BLaER1 (cell line): ENCODE data around the gene GTF3A.
A peak's percentile ranks its signal among the peaks of the same experiment; 100 is the strongest.

ENCODE experiments used
- H3K27ac ChIP-seq: shearing (Covaris generic); formaldehyde crosslinking; 2 replicates; pipeline ENCODE4 v1.8.1; 2022
- H3K27me3 ChIP-seq: shearing (Covaris generic); formaldehyde crosslinking; 2 replicates; pipeline ENCODE4 v1.8.1; 2022
- H3K36me3 ChIP-seq: shearing (Covaris generic); formaldehyde crosslinking; 2 replicates; pipeline ENCODE4 v1.8.1; 2022
- H3K4me1 ChIP-seq: shearing (Covaris generic); formaldehyde crosslinking; 2 replicates; pipeline ENCODE4 v1.8.1; 2022
- H3K4me2 ChIP-seq: shearing (Covaris generic); formaldehyde crosslinking; 2 replicates; pipeline ENCODE4 v1.8.1; 2022
- H3K4me3 ChIP-seq: shearing (Covaris generic); formaldehyde crosslinking; 2 replicates; pipeline ENCODE4 v1.8.1; 2022
- H3K9ac ChIP-seq: shearing (Covaris generic); formaldehyde crosslinking; 2 replicates; pipeline ENCODE4 v1.8.1; 2022
- H3K9me3 ChIP-seq: shearing (Covaris generic); formaldehyde crosslinking; 2 replicates; pipeline ENCODE4 v1.8.1; 2022
- H4K20me1 ChIP-seq: shearing (Covaris generic); formaldehyde crosslinking; 2 replicates; pipeline ENCODE4 v1.8.1; 2022
- Cebpa-rat ChIP-seq: shearing (Covaris generic); IDR thresholded peaks from 2 replicates; pipeline ENCODE4 v1.8.1; 2022

Gene GTF3A

DNA sequence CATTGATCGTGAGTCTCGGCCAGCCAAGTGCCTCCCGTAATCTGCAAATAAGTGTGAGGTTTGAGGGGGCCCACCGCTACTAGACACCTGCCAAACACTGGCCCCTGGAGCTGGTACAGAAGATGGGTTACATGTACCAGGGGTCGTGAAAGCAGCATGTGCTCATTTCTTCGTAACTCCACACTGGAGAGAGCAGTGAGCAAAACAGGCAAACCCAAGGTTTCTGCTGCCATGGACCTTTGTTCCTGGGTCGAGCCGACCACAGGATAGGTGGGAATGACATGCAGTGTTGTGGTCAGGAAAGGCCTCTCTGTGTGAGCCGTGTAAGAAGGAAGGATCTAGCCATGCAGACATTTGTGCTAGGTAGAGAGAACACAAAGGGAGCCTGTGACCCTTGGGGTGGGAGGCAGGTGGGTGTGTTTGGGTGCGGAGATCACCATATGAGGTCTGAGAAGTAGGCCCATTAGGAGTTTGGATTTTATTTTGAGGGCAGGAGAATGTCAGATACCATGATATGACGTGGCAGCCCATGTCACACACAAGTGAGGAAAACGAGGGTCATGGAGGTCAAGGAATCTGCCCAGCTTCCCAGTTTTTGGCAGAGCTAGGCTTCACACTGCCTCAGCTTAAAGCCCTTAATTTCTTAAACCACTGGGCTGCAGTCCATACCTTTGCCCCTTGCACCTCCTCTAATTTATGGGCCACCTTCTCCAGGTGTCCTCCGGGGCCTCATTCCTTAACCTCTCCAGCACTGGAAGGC, 919 bp downstream of the GTF3A start:
- Histone ChIP-seq H3K36me3 (peaks cover 34% of the 10 kb centered on the region), H3K9ac (peak overlapping the region; percentile 79), H3K4me1 (peaks cover 49% of the 10 kb centered on the region), H4K20me1 (peaks cover 30% of the 10 kb centered on the region), H3K9me3 (no peaks in the 10 kb centered on the region), H3K4me2 (peak overlapping the region; percentile 97), H3K27ac (peak overlapping the region; percentile 92), H3K4me3 (peak overlapping the region; percentile 75), H3K27me3 (no peaks in the 10 kb centered on the region)
- no peak for TF ChIP-seq Cebpa-rat

DNA sequence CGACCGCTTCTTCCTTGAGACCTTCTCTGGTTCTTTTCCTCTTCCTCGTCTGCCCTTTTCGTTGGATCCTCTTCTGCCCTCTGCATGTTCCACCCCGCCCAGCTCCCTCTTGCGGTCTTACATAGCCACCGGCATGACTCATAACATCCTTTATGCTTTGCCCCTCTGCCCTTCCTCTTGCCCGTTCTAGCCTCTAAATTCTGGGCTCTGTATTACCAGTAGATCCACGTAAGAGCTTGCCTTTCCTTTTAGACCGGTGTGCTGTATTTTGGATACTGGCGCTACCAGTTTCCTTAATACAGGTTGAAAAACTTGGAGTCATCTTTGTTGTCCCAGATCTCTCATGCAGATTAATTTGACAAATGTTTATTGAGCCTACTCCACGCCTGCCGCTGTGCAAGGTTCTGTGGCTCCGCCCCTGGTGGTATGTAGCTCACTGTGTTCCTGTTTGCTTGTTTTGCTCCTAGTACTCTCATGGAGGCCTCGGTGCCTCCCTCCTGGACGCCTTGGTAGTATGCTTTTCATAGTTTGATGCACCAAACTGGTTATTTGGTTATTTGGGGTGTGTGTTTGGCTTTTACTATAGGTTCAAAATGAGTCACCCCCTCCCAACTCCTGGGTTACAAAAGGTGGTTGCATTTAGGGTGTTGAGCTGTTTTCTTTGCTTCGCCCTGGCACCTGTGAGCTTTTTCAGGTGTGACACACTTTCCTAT, 1.7 kb downstream of the GTF3A start:
- peaks cover 30% of the 10 kb centered on the region for H4K20me1 ChIP-seq
- no peak for TF ChIP-seq Cebpa-rat
- H3K9ac ChIP-seq = peak overlapping the region; percentile 79
- H3K27me3 ChIP-seq = no peaks in the 10 kb centered on the region
- peaks cover 49% of the 10 kb centered on the region for H3K4me1 ChIP-seq
- no peaks in the 10 kb centered on the region for H3K9me3 ChIP-seq
- peak overlapping the region; percentile 97 for H3K4me2 ChIP-seq
- H3K36me3 ChIP-seq = peaks cover 42% of the 10 kb centered on the region
- H3K27ac ChIP-seq = peak overlapping the region; percentile 92
- peak overlapping the region; percentile 75 for H3K4me3 ChIP-seq

- Histone ChIP-seq H3K9me3 (no peaks in the 10 kb centered on the region), H3K4me3 (peak overlapping the region; percentile 75), H3K9ac (no peak overlapping the region), H3K36me3 (peaks cover 57% of the 10 kb centered on the region), H3K4me1 (peaks cover 49% of the 10 kb centered on the region), H4K20me1 (peaks cover 41% of the 10 kb centered on the region), H3K27ac (no peak overlapping the region), H3K27me3 (no peaks in the 10 kb centered on the region), H3K4me2 (peak overlapping the region; percentile 97)
- TF ChIP-seq Cebpa-rat = no peak
These were observed 3.2 kb downstream of the GTF3A start for GRCh38 chr13:27427641-27428040.

DNA sequence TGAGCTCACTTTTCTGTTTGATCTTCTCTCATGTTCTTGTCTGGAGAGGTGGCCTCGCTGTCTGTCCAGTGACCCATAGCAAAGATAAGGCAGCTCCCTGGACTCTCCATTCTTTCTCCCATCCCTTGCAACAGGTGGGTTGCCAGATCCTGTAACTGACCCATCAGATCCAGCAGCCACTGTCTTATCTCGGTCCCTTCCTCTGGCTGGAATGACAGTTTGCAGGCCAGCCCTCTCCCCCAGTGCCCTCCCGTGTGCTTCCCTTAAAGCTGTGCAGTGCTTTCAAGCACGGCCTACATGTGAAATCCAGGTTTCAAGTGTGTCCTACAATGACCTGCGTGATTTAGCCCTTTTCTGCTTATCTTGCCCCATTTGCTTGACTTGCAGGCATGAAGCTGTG, 3.7 kb downstream of the GTF3A start:
- no peaks in the 10 kb centered on the region for H3K9me3 ChIP-seq
- no peak overlapping the region for H3K4me2 ChIP-seq
- H3K4me3 ChIP-seq = no peak overlapping the region
- H3K36me3 ChIP-seq = peaks cover 62% of the 10 kb centered on the region
- H4K20me1 ChIP-seq = peaks cover 43% of the 10 kb centered on the region
- no peak for TF ChIP-seq Cebpa-rat
- no peaks in the 10 kb centered on the region for H3K27me3 ChIP-seq
- no peak overlapping the region for H3K27ac ChIP-seq
- H3K4me1 ChIP-seq = peaks cover 49% of the 10 kb centered on the region
- H3K9ac ChIP-seq = no peak overlapping the region

- Histone ChIP-seq H3K36me3 (peaks cover 95% of the 10 kb centered on the region), H3K4me1 (peaks cover 18% of the 10 kb centered on the region), H3K4me3 (no peak overlapping the region), H3K4me2 (no peak overlapping the region), H3K27ac (no peak overlapping the region), H4K20me1 (peaks cover 43% of the 10 kb centered on the region), H3K9me3 (no peaks in the 10 kb centered on the region), H3K9ac (no peak overlapping the region), H3K27me3 (no peaks in the 10 kb centered on the region)
- TF ChIP-seq Cebpa-rat = no peak
These were observed 7.8 kb downstream of the GTF3A start for GRCh38 chr13:27432180-27432579.

- peaks cover 13% of the 10 kb centered on the region for H3K4me1 ChIP-seq
- no peaks in the 10 kb centered on the region for H3K9me3 ChIP-seq
- H3K9ac ChIP-seq = no peak overlapping the region
- no peaks in the 10 kb centered on the region for H3K27me3 ChIP-seq
- H3K4me2 ChIP-seq = no peak overlapping the region
- H3K27ac ChIP-seq = no peak overlapping the region
- no peak overlapping the region for H3K4me3 ChIP-seq
- H4K20me1 ChIP-seq = peaks cover 37% of the 10 kb centered on the region
- H3K36me3 ChIP-seq = peaks cover 95% of the 10 kb centered on the region
- no peak for TF ChIP-seq Cebpa-rat
These were observed 8.3 kb downstream of the GTF3A start for GRCh38 chr13:27432611-27433210.

- Histone ChIP-seq H3K4me2 (no peak overlapping the region), H3K4me1 (peaks cover 42% of the 10 kb centered on the region), H3K9me3 (no peaks in the 10 kb centered on the region)
These were observed 12.7 kb downstream of the GTF3A start for GRCh38 chr13:27437126-27437525.

DNA sequence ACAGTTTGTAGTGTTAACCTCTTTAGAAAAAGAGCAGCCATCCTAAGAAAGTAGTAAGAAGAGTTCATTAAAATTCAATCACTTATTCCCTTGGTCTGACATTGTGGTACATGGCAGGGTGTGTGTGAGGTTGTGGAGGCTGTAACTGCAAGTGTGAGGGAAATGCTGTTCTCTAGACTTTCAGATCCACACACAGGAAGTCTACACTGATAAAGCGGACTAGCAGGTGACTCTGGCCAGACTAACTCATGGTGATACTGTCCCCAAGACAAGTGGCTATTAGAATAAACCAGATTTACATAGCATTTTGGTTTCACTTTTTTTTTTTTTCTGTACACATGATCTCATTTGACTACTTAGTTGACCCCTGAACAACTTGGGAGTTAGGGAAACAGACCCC, 16.0 kb downstream of the GTF3A start:
- Histone ChIP-seq H3K4me3 (no peak overlapping the region), H3K36me3 (peaks cover 53% of the 10 kb centered on the region), H3K27me3 (no peaks in the 10 kb centered on the region), H3K9me3 (no peaks in the 10 kb centered on the region), H3K4me2 (peak overlapping the region; percentile 85), H4K20me1 (no peaks in the 10 kb centered on the region), H3K27ac (peak overlapping the region; percentile 16), H3K9ac (no peak overlapping the region), H3K4me1 (peaks cover 74% of the 10 kb centered on the region)
- no peak for TF ChIP-seq Cebpa-rat

More at GRCh38 chr13:27437126-27437525, 12.7 kb downstream of the GTF3A start:
- TF ChIP-seq Cebpa-rat = no peak
- H3K36me3 ChIP-seq = peaks cover 86% of the 10 kb centered on the region
- peaks cover 17% of the 10 kb centered on the region; the same call in 1 of the 2 replicates for H4K20me1 ChIP-seq
- no peaks in the 10 kb centered on the region for H3K27me3 ChIP-seq
- H3K27ac ChIP-seq = no peak overlapping the region
- no peak overlapping the region for H3K9ac ChIP-seq
- no peak overlapping the region for H3K4me3 ChIP-seq

- peak overlapping the region; percentile 85 for H3K4me2 ChIP-seq
- peaks cover 39% of the 10 kb centered on the region for H3K36me3 ChIP-seq
- H3K27me3 ChIP-seq = no peaks in the 10 kb centered on the region
- H3K9ac ChIP-seq = peak overlapping the region; percentile 17; the same call in 1 of the 2 replicates
- H3K9me3 ChIP-seq = no peaks in the 10 kb centered on the region
- peak overlapping the region; percentile 61 for H3K27ac ChIP-seq
- peak overlapping the region; percentile 45 for H3K4me3 ChIP-seq
- no peak for TF ChIP-seq Cebpa-rat
- H3K4me1 ChIP-seq = peaks cover 90% of the 10 kb centered on the region
- no peaks in the 10 kb centered on the region for H4K20me1 ChIP-seq
These were observed 17.7 kb downstream of the GTF3A start for GRCh38 chr13:27442071-27442647.
